ENCODE data around the gene TMEM51. TPM values are rescaled to one million over a fixed set of nuclear protein-coding genes. Genes with fewer than 3 reads are reported as not detected.

The TMEM51 gene
- total RNA-seq, 1 experiment from 2014 or later: 1.7 TPM

DNA sequence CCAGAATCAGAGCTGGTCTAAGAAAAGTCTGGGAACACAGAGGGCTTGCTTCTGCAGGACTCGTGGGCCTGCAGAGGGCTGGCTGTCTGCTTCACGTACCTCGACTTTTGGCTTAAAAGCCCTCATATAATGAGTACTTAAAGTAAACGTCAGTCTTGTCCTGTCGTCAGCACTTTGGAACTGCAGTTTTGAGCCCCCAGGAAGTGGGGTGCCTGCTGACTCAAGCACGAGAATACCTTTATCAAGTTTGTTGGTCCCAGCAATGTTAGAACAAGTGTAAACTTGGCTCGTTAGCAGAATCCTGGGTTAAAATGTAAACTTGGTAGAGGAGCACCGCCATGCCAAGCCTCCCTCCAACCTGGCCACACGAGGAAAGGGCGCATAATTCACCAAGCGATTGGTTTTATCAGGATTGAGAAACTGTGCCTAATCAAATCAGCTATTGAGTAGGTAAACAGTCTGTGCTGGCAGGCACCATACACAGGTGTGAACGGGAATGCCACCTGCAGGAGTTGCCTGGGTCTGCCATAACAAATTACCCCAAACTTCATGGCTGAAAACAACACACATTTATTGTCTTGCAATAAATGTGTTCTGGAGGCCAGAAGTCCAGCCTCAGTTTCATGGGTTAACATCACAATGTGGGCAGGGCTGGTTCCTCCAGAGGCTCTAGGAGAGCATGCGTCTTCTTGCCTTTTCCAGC lies 48.5 kb downstream of the TMEM51 start:
- POLR2A ChIA-PET (ENCODE audit: low non-redundant PET): no interaction called here
- no TSS peak for BruUV-seq (replicated peaks)
- H3K4me3 ChIP-seq (ENCODE audit: low read depth, low read length, poor library complexity, severe bottlenecking): no peak overlapping the region
- no peaks in the 10 kb centered on the region for H3K9me3 ChIP-seq (ENCODE audit: low read depth, low read length, poor library complexity, severe bottlenecking)
- no peak for DNase-seq (ENCODE audit: low spot score)
- H3K36me3 ChIP-seq (ENCODE audit: insufficient read depth, low read length, poor library complexity, severe bottlenecking): no peaks in the 10 kb centered on the region
- no peak for TF ChIP-seq EZH2 (IDR thresholded peaks at IDR 0.05; ENCODE audit: borderline replicate concordance, low read depth, low read length, poor library complexity, severe bottlenecking)
- TF ChIP-seq, protein P1, sequence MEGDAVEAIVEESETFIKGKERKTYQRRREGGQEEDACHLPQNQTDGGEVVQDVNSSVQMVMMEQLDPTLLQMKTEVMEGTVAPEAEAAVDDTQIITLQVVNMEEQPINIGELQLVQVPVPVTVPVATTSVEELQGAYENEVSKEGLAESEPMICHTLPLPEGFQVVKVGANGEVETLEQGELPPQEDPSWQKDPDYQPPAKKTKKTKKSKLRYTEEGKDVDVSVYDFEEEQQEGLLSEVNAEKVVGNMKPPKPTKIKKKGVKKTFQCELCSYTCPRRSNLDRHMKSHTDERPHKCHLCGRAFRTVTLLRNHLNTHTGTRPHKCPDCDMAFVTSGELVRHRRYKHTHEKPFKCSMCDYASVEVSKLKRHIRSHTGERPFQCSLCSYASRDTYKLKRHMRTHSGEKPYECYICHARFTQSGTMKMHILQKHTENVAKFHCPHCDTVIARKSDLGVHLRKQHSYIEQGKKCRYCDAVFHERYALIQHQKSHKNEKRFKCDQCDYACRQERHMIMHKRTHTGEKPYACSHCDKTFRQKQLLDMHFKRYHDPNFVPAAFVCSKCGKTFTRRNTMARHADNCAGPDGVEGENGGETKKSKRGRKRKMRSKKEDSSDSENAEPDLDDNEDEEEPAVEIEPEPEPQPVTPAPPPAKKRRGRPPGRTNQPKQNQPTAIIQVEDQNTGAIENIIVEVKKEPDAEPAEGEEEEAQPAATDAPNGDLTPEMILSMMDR (conservative IDR thresholded peaks at IDR 0.05; ENCODE audit: low read depth, low read length): no peak
- CTCF ChIA-PET: no interaction called here
- H3K27me3 ChIP-seq (replicated peaks; ENCODE audit: insufficient read depth, low read depth, low read length, poor library complexity): no peaks in the 10 kb centered on the region
- intact Hi-C loops (cut with micrococcal nuclease; ENCODE audit: unreplicated experiment): no loop called here
- peaks cover 3% of the 10 kb centered on the region for H3K4me1 ChIP-seq (ENCODE audit: insufficient read depth, low read length, poor library complexity, severe bottlenecking)
- H3K27ac ChIP-seq (ENCODE audit: low read depth, low read length, poor library complexity, severe bottlenecking): no peak overlapping the region

DNA sequence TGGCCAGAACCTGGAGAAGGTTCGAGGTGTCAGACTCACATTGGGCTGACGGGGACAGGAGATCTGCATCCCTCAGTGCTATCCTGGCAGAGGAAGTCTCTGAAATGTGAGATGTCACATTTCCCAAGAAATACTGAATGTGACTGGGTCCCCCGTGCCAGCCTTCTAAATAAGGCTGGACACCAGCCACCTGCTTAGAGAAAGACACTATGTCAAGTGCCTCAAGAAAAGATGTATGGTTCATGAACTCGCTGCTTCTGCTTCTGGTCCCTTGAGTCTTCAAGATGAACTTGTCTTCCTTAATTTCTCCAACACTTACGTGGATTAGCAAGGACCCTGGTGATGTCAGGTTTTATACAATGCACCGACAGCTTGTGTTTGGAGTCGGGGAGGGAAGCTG lies 51.4 kb downstream of the TMEM51 start:
- intact Hi-C loops (cut with micrococcal nuclease; ENCODE audit: unreplicated experiment): no loop called here
- H3K36me3 ChIP-seq (ENCODE audit: insufficient read depth, low read length, poor library complexity, severe bottlenecking): no peaks in the 10 kb centered on the region
- ChIA-PET CTCF (no interaction called here), POLR2A (ENCODE audit: low non-redundant PET) (no interaction called here)
- no peak overlapping the region for H3K4me3 ChIP-seq (ENCODE audit: low read depth, low read length, poor library complexity, severe bottlenecking)
- no peak for TF ChIP-seq EZH2 (IDR thresholded peaks at IDR 0.05; ENCODE audit: borderline replicate concordance, low read depth, low read length, poor library complexity, severe bottlenecking)
- TF ChIP-seq, protein P1 (conservative IDR thresholded peaks at IDR 0.05; ENCODE audit: low read depth, low read length): no peak
- H3K4me1 ChIP-seq (ENCODE audit: insufficient read depth, low read length, poor library complexity, severe bottlenecking): peaks cover 3% of the 10 kb centered on the region
- no peak overlapping the region for H3K27ac ChIP-seq (ENCODE audit: low read depth, low read length, poor library complexity, severe bottlenecking)
- H3K27me3 ChIP-seq (replicated peaks; ENCODE audit: insufficient read depth, low read depth, low read length, poor library complexity): no peaks in the 10 kb centered on the region
- BruUV-seq (replicated peaks): no TSS peak
- no peaks in the 10 kb centered on the region for H3K9me3 ChIP-seq (ENCODE audit: low read depth, low read length, poor library complexity, severe bottlenecking)
- no peak for DNase-seq (ENCODE audit: low spot score)

DNA sequence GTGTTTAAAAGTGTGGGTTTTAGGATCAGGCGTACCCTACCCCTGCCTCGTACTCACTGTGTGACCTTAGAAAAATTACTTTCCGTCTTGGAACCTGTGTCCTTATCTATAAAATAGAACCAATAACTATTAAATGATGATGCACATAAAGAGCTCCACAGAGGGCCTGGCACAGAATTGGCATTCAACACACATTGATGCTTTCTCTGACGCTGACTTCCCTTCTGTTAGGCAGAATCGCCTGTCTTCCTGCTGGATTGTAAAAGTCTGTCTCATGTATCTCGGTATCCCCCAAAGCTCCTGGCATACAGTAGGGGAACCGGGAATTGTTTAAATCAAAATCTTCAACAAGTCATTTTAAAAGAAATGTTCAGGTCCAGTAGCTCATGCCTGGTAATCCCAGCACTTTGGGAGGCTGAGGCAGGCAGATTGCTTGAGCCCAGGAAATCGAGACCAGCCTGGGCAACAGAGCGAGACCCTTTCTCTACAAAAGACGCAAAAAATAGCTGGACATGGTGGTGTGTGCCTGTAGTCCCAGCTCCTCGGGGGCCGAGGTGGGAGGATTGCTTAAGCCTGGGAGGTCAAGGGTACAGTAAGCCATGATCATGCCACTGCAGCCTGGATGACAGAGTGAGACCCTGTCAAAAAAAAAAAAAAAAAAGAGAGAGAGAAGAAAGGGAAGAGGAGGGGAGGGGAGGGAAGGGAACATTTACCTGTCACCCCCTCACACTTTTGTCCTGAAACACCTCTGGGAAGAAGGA lies 52.2 kb downstream of the TMEM51 start:
- no peak for TF ChIP-seq EZH2 (IDR thresholded peaks at IDR 0.05; ENCODE audit: borderline replicate concordance, low read depth, low read length, poor library complexity, severe bottlenecking)
- TF ChIP-seq, protein P1 (conservative IDR thresholded peaks at IDR 0.05; ENCODE audit: low read depth, low read length): no peak
- no TSS peak for BruUV-seq (replicated peaks)
- H3K27ac ChIP-seq (ENCODE audit: low read depth, low read length, poor library complexity, severe bottlenecking): no peak overlapping the region

More for the DNA sequence above, 52.2 kb downstream of the TMEM51 start:
- CTCF ChIA-PET: no interaction called here
- intact Hi-C loops (cut with micrococcal nuclease; ENCODE audit: unreplicated experiment): no loop called here
- POLR2A ChIA-PET (ENCODE audit: low non-redundant PET): no interaction called here
- H3K36me3 ChIP-seq (ENCODE audit: insufficient read depth, low read length, poor library complexity, severe bottlenecking): no peaks in the 10 kb centered on the region
- peaks cover 1% of the 10 kb centered on the region for H3K4me1 ChIP-seq (ENCODE audit: insufficient read depth, low read length, poor library complexity, severe bottlenecking)
- no peak for DNase-seq (ENCODE audit: low spot score)
- H3K9me3 ChIP-seq (ENCODE audit: low read depth, low read length, poor library complexity, severe bottlenecking): no peaks in the 10 kb centered on the region
- H3K27me3 ChIP-seq (replicated peaks; ENCODE audit: insufficient read depth, low read depth, low read length, poor library complexity): no peaks in the 10 kb centered on the region
- H3K4me3 ChIP-seq (ENCODE audit: low read depth, low read length, poor library complexity, severe bottlenecking): no peak overlapping the region
